ENCODE data around the gene RHO. TPM values are rescaled to one million over a fixed set of nuclear protein-coding genes. Genes with fewer than 3 reads are reported as not detected.
"Not testable (repeated sequence)": the region's sequence is repeated elsewhere in the genome, so short reads cannot be mapped to it uniquely, and the experiment has no call there.

Gene RHO
- total RNA-seq, 3 donors from 2014 or later = 0.15 TPM; not detected in 2

DNA sequence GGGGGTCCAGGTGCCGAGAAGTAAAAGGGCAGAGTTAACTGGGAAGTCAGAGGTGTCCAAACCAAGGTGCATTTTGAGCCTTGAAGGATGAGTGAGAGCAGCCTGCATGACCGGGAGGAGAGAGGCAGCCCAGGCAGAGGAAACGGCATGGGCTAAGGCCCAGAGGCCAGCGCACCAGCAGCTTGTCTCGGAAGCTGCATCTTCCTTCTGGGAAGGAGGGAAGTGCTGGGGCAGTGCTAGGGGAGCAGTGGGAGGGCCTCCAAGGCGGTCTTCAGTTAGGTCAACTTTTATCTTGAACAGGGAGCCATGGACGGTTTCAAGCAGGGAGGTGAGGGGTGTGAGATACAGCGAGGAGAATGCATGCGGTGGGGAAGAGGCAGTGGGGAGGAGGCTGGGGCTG is 15.6 kb downstream of the RHO start:
- Histone ChIP-seq H3K27ac (no peak overlapping the region), H3K27me3 (no peaks in the 10 kb centered on the region), H3K36me3 (no peaks in the 10 kb centered on the region), H3K9me3 (no peaks in the 10 kb centered on the region), H3K4me1 (no peaks in the 10 kb centered on the region), H3K4me3 (no peak overlapping the region)
- TF ChIP-seq, protein P1, sequence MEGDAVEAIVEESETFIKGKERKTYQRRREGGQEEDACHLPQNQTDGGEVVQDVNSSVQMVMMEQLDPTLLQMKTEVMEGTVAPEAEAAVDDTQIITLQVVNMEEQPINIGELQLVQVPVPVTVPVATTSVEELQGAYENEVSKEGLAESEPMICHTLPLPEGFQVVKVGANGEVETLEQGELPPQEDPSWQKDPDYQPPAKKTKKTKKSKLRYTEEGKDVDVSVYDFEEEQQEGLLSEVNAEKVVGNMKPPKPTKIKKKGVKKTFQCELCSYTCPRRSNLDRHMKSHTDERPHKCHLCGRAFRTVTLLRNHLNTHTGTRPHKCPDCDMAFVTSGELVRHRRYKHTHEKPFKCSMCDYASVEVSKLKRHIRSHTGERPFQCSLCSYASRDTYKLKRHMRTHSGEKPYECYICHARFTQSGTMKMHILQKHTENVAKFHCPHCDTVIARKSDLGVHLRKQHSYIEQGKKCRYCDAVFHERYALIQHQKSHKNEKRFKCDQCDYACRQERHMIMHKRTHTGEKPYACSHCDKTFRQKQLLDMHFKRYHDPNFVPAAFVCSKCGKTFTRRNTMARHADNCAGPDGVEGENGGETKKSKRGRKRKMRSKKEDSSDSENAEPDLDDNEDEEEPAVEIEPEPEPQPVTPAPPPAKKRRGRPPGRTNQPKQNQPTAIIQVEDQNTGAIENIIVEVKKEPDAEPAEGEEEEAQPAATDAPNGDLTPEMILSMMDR (IDR thresholded peaks at IDR 0.05) = no peak
- no peak for TF ChIP-seq POLR2AphosphoS5 (IDR thresholded peaks at IDR 0.05)
- no peak for TF ChIP-seq POLR2A (IDR thresholded peaks at IDR 0.05)
- DNase-seq (ENCODE audit: low spot score in 2 of 2) = no peak
- intact Hi-C loops (cut with DNase I; ENCODE audit: low total_unique reads) = no loop called here

DNA sequence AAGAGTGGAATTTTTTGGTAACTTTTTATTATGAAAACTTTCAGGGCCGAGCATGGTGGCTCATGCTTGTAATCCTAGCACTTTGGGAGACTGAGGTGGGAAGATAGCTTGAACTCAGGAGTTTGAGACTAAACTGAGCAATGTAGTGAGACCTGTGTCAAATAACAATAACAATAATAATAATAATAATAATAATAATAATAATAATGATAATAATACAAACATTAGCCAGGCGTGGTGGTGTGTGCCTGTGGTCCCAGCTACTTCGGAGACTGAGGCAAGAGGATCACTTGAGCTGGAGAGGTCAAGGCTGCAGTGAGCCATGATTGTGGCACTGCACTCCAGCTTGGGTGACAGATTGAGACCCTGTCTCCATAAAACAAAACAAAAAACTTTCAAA is 17.5 kb downstream of the RHO start:
- H3K4me3 ChIP-seq; intact Hi-C loops (cut with DNase I; ENCODE audit: low total_unique reads); H3K27me3 ChIP-seq; H3K9me3 ChIP-seq; H3K4me1 ChIP-seq; H3K36me3 ChIP-seq; DNase-seq (ENCODE audit: low spot score in 2 of 2); H3K27ac ChIP-seq: not testable (repeated sequence)

DNA sequence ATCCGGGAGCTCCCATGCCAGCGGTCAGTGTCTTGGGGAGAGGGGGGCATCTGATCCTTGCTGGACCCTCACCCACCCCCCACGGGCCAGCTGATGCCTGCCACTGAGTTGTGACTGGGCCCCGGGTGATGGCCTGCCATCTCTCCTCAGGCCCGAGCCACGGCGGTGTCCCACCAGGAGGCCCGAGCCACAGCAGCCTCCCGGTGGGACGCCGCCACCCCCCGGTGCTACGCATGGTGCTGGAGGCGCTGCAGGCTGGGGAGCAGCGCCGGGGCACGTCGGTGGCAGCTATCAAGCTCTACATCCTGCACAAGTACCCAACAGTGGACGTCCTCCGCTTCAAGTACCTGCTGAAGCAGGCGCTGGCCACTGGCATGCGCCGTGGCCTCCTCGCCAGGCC is 18.8 kb downstream of the RHO start:
- H3K27me3 ChIP-seq = no peaks in the 10 kb centered on the region
- intact Hi-C loops (cut with DNase I; ENCODE audit: low total_unique reads) = no loop called here
- no peak for DNase-seq (ENCODE audit: low spot score in 2 of 2)
- TF ChIP-seq POLR2AphosphoS5 (IDR thresholded peaks at IDR 0.05) = no peak
- TF ChIP-seq, protein P1 (IDR thresholded peaks at IDR 0.05) = no peak
- TF ChIP-seq POLR2A (IDR thresholded peaks at IDR 0.05) = no peak
- no peak overlapping the region for H3K4me3 ChIP-seq
- no peaks in the 10 kb centered on the region for H3K4me1 ChIP-seq
- H3K36me3 ChIP-seq = no peaks in the 10 kb centered on the region
- H3K9me3 ChIP-seq = no peaks in the 10 kb centered on the region
- H3K27ac ChIP-seq = no peak overlapping the region

GRCh38 chr3:129548104-129548965 is 19.9 kb downstream of the RHO start:
- H3K4me3 ChIP-seq = no peak overlapping the region
- no peaks in the 10 kb centered on the region for H3K36me3 ChIP-seq
- no peaks in the 10 kb centered on the region for H3K27me3 ChIP-seq
- no peaks in the 10 kb centered on the region for H3K4me1 ChIP-seq
- intact Hi-C loops (cut with DNase I; ENCODE audit: low total_unique reads) = no loop called here
- H3K9me3 ChIP-seq = no peaks in the 10 kb centered on the region
- no peak overlapping the region for H3K27ac ChIP-seq
- TF ChIP-seq, protein P1 (IDR thresholded peaks at IDR 0.05) = no peak
- no peak for TF ChIP-seq POLR2AphosphoS5 (IDR thresholded peaks at IDR 0.05)
- TF ChIP-seq POLR2A (IDR thresholded peaks at IDR 0.05) = no peak
- DNase-seq (ENCODE audit: low spot score in 2 of 2) = no peak

- Histone ChIP-seq H3K36me3 (no peaks in the 10 kb centered on the region), H3K9me3 (no peaks in the 10 kb centered on the region), H3K4me1 (no peaks in the 10 kb centered on the region), H3K27ac (no peak overlapping the region), H3K4me3 (no peak overlapping the region), H3K27me3 (no peaks in the 10 kb centered on the region)
- intact Hi-C loops (cut with DNase I; ENCODE audit: low total_unique reads) = no loop called here
- TF ChIP-seq POLR2AphosphoS5 (IDR thresholded peaks at IDR 0.05) = no peak
- TF ChIP-seq POLR2A (IDR thresholded peaks at IDR 0.05) = no peak
- TF ChIP-seq, protein P1 (IDR thresholded peaks at IDR 0.05) = no peak
- no peak for DNase-seq (ENCODE audit: low spot score in 2 of 2)
Measured at GRCh38 chr3:129549006-129549800, 20.8 kb downstream of the RHO start.
